IMR-90 (cell line): ENCODE results near the gene MPST.

Experiments
- CEBPB ChIP-seq: IDR thresholded peaks from 2 replicates; pipeline ENCODE4 v1.6.1; 2012; ENCODE audit warnings: low read depth, low read length, improper control_type of control experiment
- CTCF ChIP-seq: conservative IDR thresholded peaks from 2 replicates; pipeline ENCODE4 v1.5.1; 2012; ENCODE audit warnings: mild to moderate bottlenecking, low read depth, low read length, improper control_type of control experiment
- FOS ChIP-seq: fragments of 150-350 bp; IDR thresholded peaks from 2 replicates; pipeline ENCODE4 v1.6.1; 2016; ENCODE audit warnings: low read depth, low read length
- MAFK ChIP-seq: IDR thresholded peaks from 2 replicates; pipeline ENCODE4 v1.6.1; 2012; ENCODE audit warnings: low read depth, low read length, improper control_type of control experiment
- MXI1 ChIP-seq: IDR thresholded peaks from 2 replicates; pipeline ENCODE4 v1.6.1; 2012; ENCODE audit warnings: low read depth, mild to moderate bottlenecking, low read length, moderate library complexity, borderline replicate concordance
- POLR2A ChIP-seq: IDR thresholded peaks from 2 replicates; pipeline ENCODE4 v1.6.1; 2012; ENCODE audit warnings: mild to moderate bottlenecking, low read depth, low read length
- RAD21 ChIP-seq: IDR thresholded peaks from 2 replicates; pipeline ENCODE4 v1.6.1; 2012; ENCODE audit warnings: low read length, improper control_type of control experiment
- RCOR1 ChIP-seq: IDR thresholded peaks from 2 replicates; pipeline ENCODE4 v1.6.1; 2012; ENCODE audit warnings: mild to moderate bottlenecking, low read length, improper control_type of control experiment; ENCODE audit not compliant: insufficient replicate concordance
- RFX5 ChIP-seq: IDR thresholded peaks from 2 replicates; pipeline ENCODE4 v1.8.0; 2012; ENCODE audit warnings: low read depth, mild to moderate bottlenecking, low read length, moderate library complexity
- TF ChIP-seq, protein P1 (sequence below): fragments of 150-350 bp; IDR thresholded peaks from 2 replicates; pipeline ENCODE4 v1.6.1; 2017; ENCODE audit warnings: mild to moderate bottlenecking, antibody characterized with exemption, low read length, low read depth
- TF ChIP-seq, protein P2 (sequence below): fragments of 150-350 bp; IDR thresholded peaks from 2 replicates; pipeline ENCODE4 v1.6.1; 2016; ENCODE audit warnings: low read depth, mild to moderate bottlenecking, low read length, moderate library complexity, borderline replicate concordance

- TF ChIP-seq RCOR1 (no peak), RFX5 (no peak), CTCF (no peak), POLR2A (no peak), MAFK (no peak), RAD21 (no peak), MXI1 (no peak), CEBPB (no peak), FOS (no peak)
- TF ChIP-seq, protein P1, sequence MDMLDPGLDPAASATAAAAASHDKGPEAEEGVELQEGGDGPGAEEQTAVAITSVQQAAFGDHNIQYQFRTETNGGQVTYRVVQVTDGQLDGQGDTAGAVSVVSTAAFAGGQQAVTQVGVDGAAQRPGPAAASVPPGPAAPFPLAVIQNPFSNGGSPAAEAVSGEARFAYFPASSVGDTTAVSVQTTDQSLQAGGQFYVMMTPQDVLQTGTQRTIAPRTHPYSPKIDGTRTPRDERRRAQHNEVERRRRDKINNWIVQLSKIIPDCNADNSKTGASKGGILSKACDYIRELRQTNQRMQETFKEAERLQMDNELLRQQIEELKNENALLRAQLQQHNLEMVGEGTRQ: no peak
- TF ChIP-seq, protein P2, sequence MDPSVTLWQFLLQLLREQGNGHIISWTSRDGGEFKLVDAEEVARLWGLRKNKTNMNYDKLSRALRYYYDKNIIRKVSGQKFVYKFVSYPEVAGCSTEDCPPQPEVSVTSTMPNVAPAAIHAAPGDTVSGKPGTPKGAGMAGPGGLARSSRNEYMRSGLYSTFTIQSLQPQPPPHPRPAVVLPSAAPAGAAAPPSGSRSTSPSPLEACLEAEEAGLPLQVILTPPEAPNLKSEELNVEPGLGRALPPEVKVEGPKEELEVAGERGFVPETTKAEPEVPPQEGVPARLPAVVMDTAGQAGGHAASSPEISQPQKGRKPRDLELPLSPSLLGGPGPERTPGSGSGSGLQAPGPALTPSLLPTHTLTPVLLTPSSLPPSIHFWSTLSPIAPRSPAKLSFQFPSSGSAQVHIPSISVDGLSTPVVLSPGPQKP: no peak
These were observed 25.4 kb downstream of the MPST start for GRCh38 chr22:37044634-37045625.
